ENCODE measurements around the gene FAM120A.

The FAM120A gene

DNA sequence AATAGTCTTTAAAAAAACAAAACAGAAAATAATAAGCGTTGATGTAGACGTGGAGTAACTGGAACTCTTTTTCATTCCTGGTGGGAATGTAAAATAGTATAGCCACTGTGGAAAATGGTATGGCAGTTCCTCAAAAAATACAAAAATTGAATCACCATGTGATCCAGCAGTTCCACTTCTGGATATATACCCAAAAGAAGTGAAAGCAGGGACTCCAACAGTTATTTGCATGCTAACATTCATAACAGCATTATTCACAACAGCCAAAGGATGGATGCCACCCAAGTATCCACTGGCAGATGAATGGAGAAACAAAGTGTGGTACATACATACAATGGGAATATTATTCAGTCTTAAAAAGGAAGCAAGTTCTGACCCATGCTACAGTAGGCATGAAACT is 120.7 kb downstream of the FAM120A start:
- H3K4me3 ChIP-seq (ENCODE audit: low read depth, low read length) = no peak overlapping the region
- TF ChIP-seq, protein P1, sequence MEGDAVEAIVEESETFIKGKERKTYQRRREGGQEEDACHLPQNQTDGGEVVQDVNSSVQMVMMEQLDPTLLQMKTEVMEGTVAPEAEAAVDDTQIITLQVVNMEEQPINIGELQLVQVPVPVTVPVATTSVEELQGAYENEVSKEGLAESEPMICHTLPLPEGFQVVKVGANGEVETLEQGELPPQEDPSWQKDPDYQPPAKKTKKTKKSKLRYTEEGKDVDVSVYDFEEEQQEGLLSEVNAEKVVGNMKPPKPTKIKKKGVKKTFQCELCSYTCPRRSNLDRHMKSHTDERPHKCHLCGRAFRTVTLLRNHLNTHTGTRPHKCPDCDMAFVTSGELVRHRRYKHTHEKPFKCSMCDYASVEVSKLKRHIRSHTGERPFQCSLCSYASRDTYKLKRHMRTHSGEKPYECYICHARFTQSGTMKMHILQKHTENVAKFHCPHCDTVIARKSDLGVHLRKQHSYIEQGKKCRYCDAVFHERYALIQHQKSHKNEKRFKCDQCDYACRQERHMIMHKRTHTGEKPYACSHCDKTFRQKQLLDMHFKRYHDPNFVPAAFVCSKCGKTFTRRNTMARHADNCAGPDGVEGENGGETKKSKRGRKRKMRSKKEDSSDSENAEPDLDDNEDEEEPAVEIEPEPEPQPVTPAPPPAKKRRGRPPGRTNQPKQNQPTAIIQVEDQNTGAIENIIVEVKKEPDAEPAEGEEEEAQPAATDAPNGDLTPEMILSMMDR (IDR thresholded peaks at IDR 0.05; ENCODE audit: low read depth, low read length) = no peak
- no peak for DNase-seq (ENCODE audit: low read depth, low spot score)
- in situ Hi-C loops (cut with HindIII; ENCODE audit: low sequenced_read_pairs) = no loop called here

DNA sequence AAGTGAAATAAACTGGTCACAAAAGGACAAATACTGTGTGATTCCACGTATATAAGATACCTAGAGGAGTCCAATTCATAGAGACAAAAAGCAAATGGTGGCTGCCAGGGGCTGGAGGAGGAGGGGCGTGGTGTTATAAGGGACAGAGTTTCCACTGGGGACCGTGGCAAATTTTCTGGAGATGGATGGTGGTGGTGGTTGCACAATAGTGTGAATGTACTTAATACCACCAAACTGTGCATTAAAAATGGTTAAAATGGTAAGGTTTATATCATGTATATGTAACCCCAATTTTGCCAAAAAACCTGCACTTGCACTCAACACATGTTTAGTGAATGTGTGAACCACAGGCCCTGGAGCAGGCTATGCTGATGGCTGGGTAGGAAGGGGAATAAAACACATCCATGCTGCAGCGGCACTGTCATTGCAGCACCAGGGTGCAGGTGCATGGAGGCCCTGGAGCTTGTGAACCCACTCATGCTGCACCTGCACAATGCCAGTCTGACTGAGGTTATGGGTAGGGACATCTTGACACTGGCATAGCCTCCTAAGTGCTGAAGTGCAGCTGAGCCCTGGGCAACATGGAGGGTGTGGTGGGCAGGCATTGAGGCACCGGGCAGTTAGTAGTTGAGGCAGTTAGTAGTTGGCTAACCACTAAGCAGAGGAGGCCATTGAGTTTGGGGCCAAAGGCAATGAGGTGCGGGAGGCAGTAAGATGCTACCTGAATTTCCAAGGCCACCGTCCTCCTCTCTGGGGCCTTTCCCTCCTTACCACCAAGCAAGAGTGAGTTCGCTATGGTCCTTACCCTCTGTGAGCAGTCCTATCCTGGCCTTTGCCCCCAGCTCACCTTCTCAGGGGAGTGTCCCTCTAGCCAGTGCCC is 121.4 kb downstream of the FAM120A start:
- TF ChIP-seq, protein P1 (IDR thresholded peaks at IDR 0.05; ENCODE audit: low read depth, low read length) = no peak
- no peak overlapping the region for H3K4me3 ChIP-seq (ENCODE audit: low read depth, low read length)
- no peak for DNase-seq (ENCODE audit: low read depth, low spot score)
- in situ Hi-C loops (cut with HindIII; ENCODE audit: low sequenced_read_pairs) = no loop called here

DNA sequence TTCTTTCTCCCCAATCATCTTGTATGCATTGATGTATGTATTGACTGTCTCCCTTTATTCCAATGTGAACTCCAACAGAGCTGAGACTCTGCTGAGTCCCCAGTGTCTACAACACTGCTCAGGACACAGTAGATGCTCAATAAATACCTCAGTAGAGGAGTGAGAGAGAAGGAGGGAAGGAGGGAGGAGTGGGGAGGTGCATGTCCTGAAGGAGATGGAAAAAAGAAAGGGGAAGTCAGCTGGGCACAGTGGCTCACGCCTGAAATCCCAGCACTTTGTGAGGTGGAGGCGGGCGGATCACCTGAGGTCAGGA is 122.0 kb downstream of the FAM120A start:
- TF ChIP-seq, protein P1 (IDR thresholded peaks at IDR 0.05; ENCODE audit: low read depth, low read length) = no peak
- in situ Hi-C loops (cut with HindIII; ENCODE audit: low sequenced_read_pairs) = no loop called here
- no peak overlapping the region for H3K4me3 ChIP-seq (ENCODE audit: low read depth, low read length)
- DNase-seq (ENCODE audit: low read depth, low spot score) = no peak

DNA sequence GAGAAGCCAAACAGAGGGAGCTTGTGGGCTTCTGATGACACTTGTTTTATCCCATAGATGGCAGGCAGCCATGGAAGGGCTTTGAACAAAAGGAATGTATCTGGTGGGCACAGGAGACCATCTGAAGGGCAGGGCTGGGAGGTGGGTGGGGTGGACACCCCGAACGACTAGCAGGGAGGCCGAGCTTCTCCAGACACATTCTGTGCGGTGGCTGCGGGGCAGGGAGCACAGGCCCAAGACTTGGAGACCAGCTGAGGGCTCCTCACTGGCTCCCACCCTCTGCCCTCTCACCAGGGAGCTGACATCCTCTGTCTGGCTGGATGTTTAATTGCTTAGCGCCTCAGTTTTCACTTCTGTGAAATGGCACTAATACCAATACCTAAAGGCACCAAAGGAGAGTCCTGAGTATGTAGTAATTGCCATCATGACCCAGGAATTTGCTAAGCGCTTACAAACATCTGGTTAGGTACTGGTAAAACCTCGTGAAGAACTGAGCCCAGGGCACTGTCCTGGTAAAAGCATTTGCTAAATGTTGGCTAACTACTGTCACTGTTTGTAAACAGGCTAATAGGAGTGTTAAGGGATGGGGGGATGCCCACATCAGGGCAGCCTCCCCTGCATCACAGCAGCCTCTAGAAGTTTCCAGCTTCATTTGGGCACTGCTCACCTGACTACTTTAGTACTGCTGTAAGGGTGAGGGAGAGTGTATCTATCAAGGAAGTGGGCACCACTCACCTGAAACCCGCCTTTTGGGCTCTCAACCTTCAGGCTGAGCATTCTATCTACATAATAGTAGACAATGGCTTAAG is 122.8 kb downstream of the FAM120A start:
- TF ChIP-seq, protein P1 (IDR thresholded peaks at IDR 0.05; ENCODE audit: low read depth, low read length) = no peak
- no peak for DNase-seq (ENCODE audit: low read depth, low spot score)
- in situ Hi-C loops (cut with HindIII; ENCODE audit: low sequenced_read_pairs) = no loop called here
- no peak overlapping the region for H3K4me3 ChIP-seq (ENCODE audit: low read depth, low read length)

DNA sequence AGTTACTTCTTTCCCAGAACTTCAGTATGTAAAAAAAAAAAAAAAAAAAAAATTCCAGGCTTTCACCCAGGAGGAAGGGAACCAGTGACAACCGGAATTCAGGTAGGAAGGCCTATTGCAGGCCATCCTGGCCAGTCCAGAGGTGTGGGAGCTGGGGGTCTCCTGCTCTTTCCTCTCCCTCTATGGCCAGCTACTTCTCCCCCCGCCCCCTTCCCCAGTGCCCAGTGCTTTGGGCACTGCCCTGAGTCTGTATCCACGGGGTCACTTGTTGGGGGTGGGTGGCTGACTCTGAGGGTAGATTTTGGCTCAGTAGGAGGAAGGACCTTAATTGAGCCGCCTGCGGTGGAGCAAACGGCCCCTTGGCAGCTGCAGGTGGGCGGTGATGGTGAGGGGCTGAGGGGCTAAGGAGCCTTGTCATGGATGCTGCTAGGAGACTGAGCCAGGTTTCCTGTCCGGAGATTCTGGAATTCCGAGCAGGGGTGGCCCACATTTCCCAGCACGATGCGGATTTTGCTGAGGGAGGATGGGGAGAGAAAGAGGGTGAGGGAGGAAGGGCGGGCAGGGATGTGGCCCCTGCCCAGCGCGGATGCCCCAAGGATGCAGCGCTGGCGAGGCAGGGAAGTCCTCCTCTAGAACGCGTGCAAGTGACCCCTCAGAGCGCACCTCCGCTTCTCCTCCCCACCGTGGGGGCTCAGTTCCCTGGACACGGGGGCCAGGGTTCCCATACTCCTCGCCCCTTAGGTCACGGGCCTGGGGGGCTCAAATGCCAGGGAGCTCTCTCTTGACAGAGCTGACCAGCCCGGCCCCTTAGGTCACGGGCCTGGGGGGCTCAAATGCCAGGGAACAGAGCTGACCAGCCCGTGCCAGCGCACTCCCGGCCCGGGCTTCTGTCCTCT is 123.7 kb downstream of the FAM120A start:
- H3K4me3 ChIP-seq (ENCODE audit: low read depth, low read length) = peak overlapping the region; percentile 70
- in situ Hi-C loops (cut with HindIII; ENCODE audit: low sequenced_read_pairs) = no loop called here
- TF ChIP-seq, protein P1 (IDR thresholded peaks at IDR 0.05; ENCODE audit: low read depth, low read length) = no peak
- no peak for DNase-seq (ENCODE audit: low read depth, low spot score)

DNA sequence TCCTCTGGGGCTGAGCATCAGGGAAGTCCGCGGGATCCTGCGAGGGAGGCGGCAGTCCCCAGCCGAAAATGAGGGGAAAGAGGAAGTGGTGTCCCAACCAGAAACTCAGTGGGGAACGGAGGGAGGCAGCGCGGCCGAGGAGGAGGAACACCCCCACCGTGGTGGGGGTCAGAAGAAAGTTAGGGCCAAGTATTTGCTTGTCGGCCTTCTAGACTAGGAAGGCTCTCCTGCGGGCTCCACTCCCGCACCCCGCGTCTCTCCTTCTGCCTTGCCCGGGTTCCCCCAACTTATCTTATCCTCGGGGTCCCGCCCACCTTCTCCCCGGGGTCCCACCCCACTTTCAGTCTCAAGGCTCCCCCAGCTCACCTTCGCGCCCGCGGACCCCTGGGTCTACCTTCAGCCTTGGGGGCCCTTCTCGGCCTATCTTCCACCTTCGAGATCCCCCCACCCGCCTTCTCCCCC is 124.3 kb downstream of the FAM120A start:
- DNase-seq (ENCODE audit: low read depth, low spot score) = peak; percentile 36
- TF ChIP-seq, protein P1 (IDR thresholded peaks at IDR 0.05; ENCODE audit: low read depth, low read length) = no peak
- peak overlapping the region; percentile 70 for H3K4me3 ChIP-seq (ENCODE audit: low read depth, low read length)
- in situ Hi-C loops (cut with HindIII; ENCODE audit: low sequenced_read_pairs) = no loop called here
